ENCODE measurements around the gene TRAPPC3L. TPM values are rescaled to one million over a fixed set of nuclear protein-coding genes. Genes with fewer than 3 reads are reported as not detected.

Gene TRAPPC3L
- total and polyA plus RNA-seq, 2 of the 13 experiments (the other 11 are each of a cell fraction or from before 2014, with no cell fraction given) = not detected

- TF ChIP-seq NR1H2 (CRISPR knock-in tag; IDR thresholded peaks at IDR 0.05; ENCODE audit: borderline replicate concordance, low read depth) (peak; percentile 74; the same call in 1 of the 2 replicates), ATF5 (CRISPR knock-in tag; IDR thresholded peaks at IDR 0.05; ENCODE audit: low read depth) (peak; percentile 66; the same call in 1 of the 2 replicates), PRPF4 (IDR thresholded peaks at IDR 0.05; ENCODE audit: low read depth, low read length, poor library complexity, severe bottlenecking) (no peak), IKZF4 (CRISPR knock-in tag; IDR thresholded peaks at IDR 0.05; ENCODE audit: borderline replicate concordance, low read depth, not compliant biosample characterization) (no peak), TCF7L2 (IDR thresholded peaks at IDR 0.05; ENCODE audit: low read depth, low read length) (no peak), ZNF530 (CRISPR knock-in tag; IDR thresholded peaks at IDR 0.05; ENCODE audit: low read depth) (no peak), ZNF556 (CRISPR knock-in tag; IDR thresholded peaks at IDR 0.05; ENCODE audit: borderline replicate concordance) (peak; percentile 99), UBTF (CRISPR knock-in tag; IDR thresholded peaks at IDR 0.05) (peak; percentile 100), E2F5 (CRISPR knock-in tag; conservative IDR thresholded peaks at IDR 0.05) (peak; percentile 86), ZNF138 (CRISPR knock-in tag; IDR thresholded peaks at IDR 0.05; ENCODE audit: low read depth) (no peak), ZNF773 (CRISPR knock-in tag; IDR thresholded peaks at IDR 0.05; ENCODE audit: borderline replicate concordance) (no peak; the same call in 1 of the 2 replicates), TBP (CRISPR knock-in tag; IDR thresholded peaks at IDR 0.05) (no peak; the same call in 1 of the 2 replicates), KAT2B (IDR thresholded peaks at IDR 0.05; ENCODE audit: borderline replicate concordance, low read depth, low read length) (0 out of 2 replicates have a peak, but pooled peaks have one; percentile 23), TRIM24 (CRISPR knock-in tag; IDR thresholded peaks at IDR 0.05) (no peak), FUBP1 (CRISPR knock-in tag; IDR thresholded peaks at IDR 0.05; ENCODE audit: borderline replicate concordance) (no peak), ZNF264 (CRISPR knock-in tag; IDR thresholded peaks at IDR 0.05) (peak; percentile 85), MAFF (IDR thresholded peaks at IDR 0.05; ENCODE audit: low read depth, low read length) (peak; percentile 55), HOXA7 (CRISPR knock-in tag; IDR thresholded peaks at IDR 0.05) (no peak), AGO2 (optimal IDR thresholded peaks at IDR 0.05; ENCODE audit: low read depth, low read length) (peak; percentile 73), ZNF230 (CRISPR knock-in tag; IDR thresholded peaks at IDR 0.05) (peak; percentile 99)
Observed at GRCh38 chr6:116570856-116571682, 25.6 kb upstream of the TRAPPC3L start, which contains the start of gene RWDD1 (continued).

Data from HepG2 (cell line).